Hepatocyte (in vitro differentiated cells): ENCODE measurements around the gene ZNF512.

ENCODE experiments used
- CTCF ChIP-seq: fragments of 200-600 bp; sonication (generic); IDR thresholded peaks from 2 replicates; pipeline ENCODE4 v1.5.1; 2016; ENCODE audit warnings: antibody characterized with exemption, mild to moderate bottlenecking; ENCODE audit not compliant: poor library complexity
- EZH2 ChIP-seq: fragments of 200-600 bp; sonication (generic); IDR thresholded peaks from 2 replicates; pipeline ENCODE4 v1.6.1; 2016; ENCODE audit warnings: antibody characterized with exemption, mild to moderate bottlenecking, borderline replicate concordance
- EZH2phosphoT487 ChIP-seq: fragments of 200-600 bp; sonication (generic); IDR thresholded peaks from one replicate; pipeline ENCODE4 v1.6.1; 2018; ENCODE audit warnings: antibody characterized with exemption, mild to moderate bottlenecking, low read depth, moderate library complexity; ENCODE audit not compliant: unreplicated experiment, severe bottlenecking

DNA sequence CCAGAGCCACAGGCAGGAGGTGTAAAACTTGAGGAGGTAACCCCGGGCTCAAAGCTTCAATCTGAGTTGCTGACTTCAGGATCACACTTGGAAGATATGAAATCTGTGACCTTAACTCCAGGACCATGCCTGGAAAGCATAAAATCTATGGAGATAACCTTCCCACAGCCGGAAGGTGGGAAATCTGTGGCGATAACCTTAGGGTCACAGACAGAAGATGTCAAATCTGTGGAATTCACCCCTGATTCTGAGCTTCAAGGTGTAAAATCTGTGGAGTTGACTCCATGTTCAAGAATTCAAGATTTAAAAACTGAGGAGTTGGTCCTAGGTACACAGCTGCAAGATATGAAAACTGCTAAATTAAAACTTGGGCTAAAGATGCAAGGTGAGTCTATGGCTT is 11.6 kb upstream of the ZNF512 start:
- no peak for TF ChIP-seq CTCF
- no peak for TF ChIP-seq EZH2
- TF ChIP-seq EZH2phosphoT487: no peak
